ENCODE results near the gene PPFIA1.
"Not testable (repeated sequence)": the region's sequence is repeated elsewhere in the genome, so short reads cannot be mapped to it uniquely, and the experiment has no call there.

PPFIA1 gene

GRCh38 chr11:70251659-70252321 is 18.7 kb upstream of the PPFIA1 start:
- no peak for DNase-seq (ENCODE audit: low read depth in 2 of 2)

- no peak for DNase-seq (ENCODE audit: low read depth in 2 of 2)
These were observed 17.6 kb upstream of the PPFIA1 start for GRCh38 chr11:70252844-70253243.

GRCh38 chr11:70255477-70256116 is 14.9 kb upstream of the PPFIA1 start:
- no peak for DNase-seq (ENCODE audit: low read depth in 2 of 2)

GRCh38 chr11:70259077-70259476 is 11.4 kb upstream of the PPFIA1 start:
- not testable (repeated sequence) for DNase-seq (ENCODE audit: low read depth in 2 of 2)

- DNase-seq (ENCODE audit: low read depth in 2 of 2), result no peak
These were observed 7.5 kb upstream of the PPFIA1 start for GRCh38 chr11:70262951-70263350.

- DNase-seq (ENCODE audit: low read depth in 2 of 2), result no peak
These were observed 7.1 kb upstream of the PPFIA1 start for GRCh38 chr11:70263363-70263762.

- DNase-seq (ENCODE audit: low read depth in 2 of 2), result no peak
These were observed 5.1 kb upstream of the PPFIA1 start for GRCh38 chr11:70265341-70265740.

- no peak for DNase-seq (ENCODE audit: low read depth in 2 of 2)
These were observed 3.0 kb upstream of the PPFIA1 start for GRCh38 chr11:70267405-70267950.

GRCh38 chr11:70268526-70268925 is 2.0 kb upstream of the PPFIA1 start:
- no peak for DNase-seq (ENCODE audit: low read depth in 2 of 2)

- DNase-seq (ENCODE audit: low read depth in 2 of 2), result peak; percentile 15 to 21
These were observed 573 bp downstream of the PPFIA1 start for GRCh38 chr11:70270877-70271648.

GRCh38 chr11:70271649-70271953 is 1.1 kb downstream of the PPFIA1 start:
- DNase-seq (ENCODE audit: low read depth in 2 of 2), result no peak

- DNase-seq (ENCODE audit: low read depth in 2 of 2), result no peak
These were observed 1.5 kb downstream of the PPFIA1 start for GRCh38 chr11:70272009-70272408.

GRCh38 chr11:70278994-70279393 is 8.5 kb downstream of the PPFIA1 start:
- no peak for DNase-seq (ENCODE audit: low read depth in 2 of 2)

- DNase-seq (ENCODE audit: low read depth in 2 of 2), result no peak
These were observed 10.7 kb downstream of the PPFIA1 start for GRCh38 chr11:70281156-70281609.

- DNase-seq (ENCODE audit: low read depth in 2 of 2), result no peak
These were observed 11.5 kb downstream of the PPFIA1 start for GRCh38 chr11:70282012-70282411.

- no peak for DNase-seq (ENCODE audit: low read depth in 2 of 2)
These were observed 18.2 kb downstream of the PPFIA1 start for GRCh38 chr11:70288721-70289120.

- DNase-seq (ENCODE audit: low read depth in 2 of 2), result no peak
These were observed 19.1 kb downstream of the PPFIA1 start for GRCh38 chr11:70289582-70289981.

- no peak for DNase-seq (ENCODE audit: low read depth in 2 of 2)
These were observed 20.0 kb downstream of the PPFIA1 start for GRCh38 chr11:70290361-70291065.

GRCh38 chr11:70292166-70292565 is 21.7 kb downstream of the PPFIA1 start:
- DNase-seq (ENCODE audit: low read depth in 2 of 2), result no peak

GRCh38 chr11:70292863-70293262 is 22.4 kb downstream of the PPFIA1 start:
- no peak for DNase-seq (ENCODE audit: low read depth in 2 of 2)

- DNase-seq (ENCODE audit: low read depth in 2 of 2), result not testable (repeated sequence)
These were observed 24.7 kb downstream of the PPFIA1 start for GRCh38 chr11:70295166-70295565.

GRCh38 chr11:70296681-70297080 is 26.2 kb downstream of the PPFIA1 start:
- no peak for DNase-seq (ENCODE audit: low read depth in 2 of 2)

Measured in stimulated activated CD8-positive, alpha-beta memory T cell treated with anti-CD3 and anti-CD28 coated beads, Interleukin-15, amount 100 ng/mL, for 48 hours (primary cell).